Keratinocyte (primary cell): ENCODE results near the gene TUBA1A. TPM values are rescaled to one million over a fixed set of nuclear protein-coding genes. Genes with fewer than 3 reads are reported as not detected.
A peak's percentile ranks its signal among the peaks of the same experiment; 100 is the strongest.

Experiments
- DNase-seq: peaks from one replicate; pipeline ENCODE4 v3.0.0-alpha.2; 2011; ENCODE audit warnings: low read depth, missing footprints, low spot score
- FAIRE-seq: peaks from 2 replicates; lab custom pipeline; 2011; peaks lifted over from hg19 to GRCh38; lab: Jason Lieb, UNC
- H2AFZ ChIP-seq: 2 replicates; pipeline ENCODE4 v1.6.0; 2012; ENCODE audit warnings: low read length, control low read depth, inconsistent platforms; ENCODE audit not compliant: control insufficient read depth
- H3K27ac ChIP-seq: 2 replicates; pipeline ENCODE4 v1.5.1; 2011; ENCODE audit warnings: low read length; ENCODE audit not compliant: control insufficient read depth, insufficient read depth
- H3K27me3 ChIP-seq: 3 replicates; pipeline ENCODE4 v1.6.0; 2011; ENCODE audit warnings: low read length; ENCODE audit not compliant: control insufficient read depth, insufficient read depth; ENCODE audit errors: extremely low read depth
- H3K36me3 ChIP-seq, 2 experiments: 2 replicates in 1 of 2; 3 replicates in 1 of 2; pipeline ENCODE4 v1.5.1; 2011; ENCODE audit warnings: low read length in 2 of 2, mild to moderate bottlenecking in 1 of 2; ENCODE audit not compliant: control insufficient read depth in 2 of 2, insufficient read depth in 2 of 2; ENCODE audit errors: extremely low read depth in 1 of 2
- H3K4me1 ChIP-seq: 3 replicates; pipeline ENCODE4 v1.5.1; 2011; ENCODE audit warnings: low read length; ENCODE audit not compliant: control insufficient read depth, insufficient read depth; ENCODE audit errors: extremely low read depth
- H3K4me2 ChIP-seq: 3 replicates; pipeline ENCODE4 v1.6.0; 2011; ENCODE audit warnings: low read depth, low read length; ENCODE audit not compliant: control insufficient read depth, insufficient read depth; ENCODE audit errors: extremely low read depth
- H3K4me3 ChIP-seq, 3 experiments: fragments of 200-600 bp in 1 of 3; sonication (generic) in 1 of 3; 2 replicates in 2 of 3; 3 replicates in 1 of 3; pipeline ENCODE4 v1.5.1; 2011 to 2016; ENCODE audit warnings: low read length in 3 of 3, mild to moderate bottlenecking in 3 of 3, control low read depth in 2 of 3, inconsistent platforms in 1 of 3, low read depth in 1 of 3, mixed read lengths in 1 of 3, mixed run types in 1 of 3, moderate library complexity in 1 of 3; ENCODE audit not compliant: control insufficient read depth in 2 of 3, insufficient read depth in 2 of 3; ENCODE audit errors: extremely low read depth in 1 of 3
- H3K79me2 ChIP-seq: 2 replicates; pipeline ENCODE4 v1.6.0; 2012; ENCODE audit warnings: low read length; ENCODE audit not compliant: control insufficient read depth, insufficient read depth
- H3K9ac ChIP-seq: 3 replicates; pipeline ENCODE4 v1.6.0; 2011; ENCODE audit warnings: low read length; ENCODE audit not compliant: control insufficient read depth, insufficient read depth; ENCODE audit errors: extremely low read depth
- H3K9me1 ChIP-seq: 3 replicates; pipeline ENCODE4 v1.6.0; 2011; ENCODE audit warnings: low read length; ENCODE audit not compliant: control insufficient read depth, insufficient read depth; ENCODE audit errors: extremely low read depth
- H3K9me3 ChIP-seq: 2 replicates; pipeline ENCODE4 v1.5.1; 2012; ENCODE audit warnings: low read depth, low read length; ENCODE audit not compliant: control insufficient read depth
- H4K20me1 ChIP-seq: 3 replicates; pipeline ENCODE4 v1.6.0; 2011; ENCODE audit warnings: low read length; ENCODE audit not compliant: control insufficient read depth, insufficient read depth; ENCODE audit errors: extremely low read depth
- EZH2 ChIP-seq: IDR thresholded peaks from one replicate; pipeline ENCODE4 v1.6.1; 2012; ENCODE audit warnings: inconsistent platforms, mild to moderate bottlenecking, low read length, moderate library complexity
- dilution Hi-C: fragments of 300-500 bp; cut with MboI; formaldehyde crosslinking; loops from one replicate; pipeline ENCODE4 v1.7.0; 2020; ENCODE audit warnings: low sequenced_read_pairs; ENCODE audit not compliant: extremely low pct_ligation_motif_present
- polyA plus RNA-seq, 5 experiments: library from polyadenylated mRNA; depleted of rRNA in 3 of 5; stranded (reverse) in 3 of 5; stranded (forward) in 1 of 5; unstranded in 1 of 5; fragments of >200 nt; gene quantifications; 1 replicate in 1 of 5; 2 replicates in 3 of 5; 3 replicates in 1 of 5; pipeline versions ENCODE4 v1.2.1 to v1.2.3, GENCODE V29; 2011 to 2012; ENCODE audit warnings: missing spikeins in 2 of 5, low read depth in 1 of 5, low replicate concordance in 1 of 5
- TF ChIP-seq, protein P1 (sequence below), 3 experiments: IDR thresholded peaks in 1 of 3; conservative IDR thresholded peaks in 1 of 3; optimal IDR thresholded peaks in 1 of 3; 2 replicates in 2 of 3; 3 replicates in 1 of 3; pipeline versions ENCODE3 to v1.5.1; 2011; ENCODE audit warnings: low read length in 3 of 3, mild to moderate bottlenecking in 3 of 3, moderate library complexity in 2 of 3, control low read depth in 1 of 3, inconsistent platforms in 1 of 3; ENCODE audit not compliant: insufficient read depth in 2 of 3; ENCODE audit errors: extremely low read depth in 1 of 3

The TUBA1A gene
- polyA plus RNA-seq, 1 donor (not counting 4 experiments of a cell fraction or from before 2014, with no cell fraction given) = 288 TPM

DNA sequence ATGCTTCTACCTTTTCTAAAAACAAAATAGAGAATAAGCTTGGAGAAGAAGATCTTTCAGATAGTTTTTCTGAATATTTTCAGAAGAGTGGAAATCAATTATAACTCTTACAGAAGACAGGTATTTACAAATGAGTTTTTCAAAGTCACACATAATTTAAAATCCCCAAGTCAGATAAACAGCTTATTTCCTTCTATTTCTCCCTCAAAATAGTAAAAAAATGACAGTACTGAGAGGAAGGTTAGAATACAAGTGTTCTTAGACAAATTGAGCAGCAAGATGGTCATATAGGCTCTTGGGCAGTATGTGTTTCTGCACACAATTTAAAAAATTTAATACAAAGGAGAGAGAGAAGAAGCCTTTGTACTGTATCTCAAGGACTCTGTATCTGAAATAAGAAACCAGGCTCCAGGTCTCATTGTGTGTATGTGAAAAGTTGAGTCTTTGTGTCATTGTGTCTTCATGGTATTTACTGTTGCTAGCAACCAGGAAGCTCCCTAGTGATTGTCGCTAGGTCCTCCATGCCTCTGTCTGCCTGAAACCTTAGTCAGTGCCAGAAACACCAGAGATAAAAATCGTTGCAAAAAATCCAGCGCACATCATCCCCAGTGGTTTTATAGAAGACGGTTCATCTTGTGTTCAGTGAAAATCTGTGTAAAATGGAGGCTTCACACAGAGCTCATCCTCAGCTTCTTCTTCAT is 12.9 kb upstream of the TUBA1A start:
- no peaks in the 10 kb centered on the region for H3K79me2 ChIP-seq
- H3K4me3 ChIP-seq = no peak overlapping the region
- peak overlapping the region; percentile 64 for H3K4me2 ChIP-seq
- H3K9ac ChIP-seq = no peak overlapping the region
- H3K27ac ChIP-seq = peak overlapping the region; percentile 38
- DNase-seq = no peak
- H3K27me3 ChIP-seq = no peaks in the 10 kb centered on the region
- H3K36me3 ChIP-seq = no peaks in the 10 kb centered on the region
- dilution Hi-C loops = no loop called here
- FAIRE-seq = peak; percentile 73
- H3K9me3 ChIP-seq = no peaks in the 10 kb centered on the region
- TF ChIP-seq, protein P1, sequence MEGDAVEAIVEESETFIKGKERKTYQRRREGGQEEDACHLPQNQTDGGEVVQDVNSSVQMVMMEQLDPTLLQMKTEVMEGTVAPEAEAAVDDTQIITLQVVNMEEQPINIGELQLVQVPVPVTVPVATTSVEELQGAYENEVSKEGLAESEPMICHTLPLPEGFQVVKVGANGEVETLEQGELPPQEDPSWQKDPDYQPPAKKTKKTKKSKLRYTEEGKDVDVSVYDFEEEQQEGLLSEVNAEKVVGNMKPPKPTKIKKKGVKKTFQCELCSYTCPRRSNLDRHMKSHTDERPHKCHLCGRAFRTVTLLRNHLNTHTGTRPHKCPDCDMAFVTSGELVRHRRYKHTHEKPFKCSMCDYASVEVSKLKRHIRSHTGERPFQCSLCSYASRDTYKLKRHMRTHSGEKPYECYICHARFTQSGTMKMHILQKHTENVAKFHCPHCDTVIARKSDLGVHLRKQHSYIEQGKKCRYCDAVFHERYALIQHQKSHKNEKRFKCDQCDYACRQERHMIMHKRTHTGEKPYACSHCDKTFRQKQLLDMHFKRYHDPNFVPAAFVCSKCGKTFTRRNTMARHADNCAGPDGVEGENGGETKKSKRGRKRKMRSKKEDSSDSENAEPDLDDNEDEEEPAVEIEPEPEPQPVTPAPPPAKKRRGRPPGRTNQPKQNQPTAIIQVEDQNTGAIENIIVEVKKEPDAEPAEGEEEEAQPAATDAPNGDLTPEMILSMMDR (optimal IDR thresholded peaks at IDR 0.05 in 1 of 3, IDR thresholded peaks at IDR 0.05 in 1 of 3, conservative IDR thresholded peaks at IDR 0.05 in 1 of 3; ENCODE audit: extremely low read depth in 1 of 3, insufficient read depth in 2 of 3, low read length in 3 of 3) = no peak
- no peak for TF ChIP-seq EZH2
- H3K4me1 ChIP-seq = peaks cover 24% of the 10 kb centered on the region
- H4K20me1 ChIP-seq = no peaks in the 10 kb centered on the region
- H3K9me1 ChIP-seq = no peaks in the 10 kb centered on the region
- H2AFZ ChIP-seq = peak overlapping the region; percentile 34

DNA sequence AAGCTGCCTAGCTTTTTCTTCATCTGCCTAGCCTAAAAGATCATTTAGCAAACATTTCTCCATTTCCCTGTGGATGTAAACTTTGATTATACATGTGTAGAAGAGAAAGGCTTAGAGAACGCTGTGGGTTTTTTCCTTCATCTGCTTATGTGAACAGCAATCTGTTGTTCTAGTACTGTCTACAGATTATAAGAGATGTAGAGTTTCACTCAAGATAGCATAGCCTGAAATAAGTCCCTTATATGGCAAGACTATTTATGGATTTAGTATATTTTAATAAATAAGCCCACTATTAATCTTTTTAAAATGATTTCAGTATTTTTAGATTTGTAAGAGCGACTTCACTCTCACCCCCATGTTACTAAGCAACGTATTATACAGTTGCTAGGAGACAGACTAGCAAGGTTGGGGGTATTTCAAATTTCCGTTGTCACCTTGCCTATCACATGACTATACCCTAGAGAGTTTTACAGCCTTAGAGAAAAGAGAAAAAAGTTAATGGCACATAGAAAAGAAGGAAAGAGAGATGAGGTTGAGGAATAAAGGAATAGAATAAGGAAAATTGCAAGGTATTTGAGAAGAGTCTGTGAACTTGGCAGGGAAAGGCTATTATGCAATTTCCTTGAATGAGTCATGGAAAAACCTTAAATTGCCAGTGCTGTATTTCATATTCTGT is 12.2 kb upstream of the TUBA1A start:
- FAIRE-seq = peak; percentile 86
- Histone ChIP-seq H4K20me1 (no peaks in the 10 kb centered on the region), H3K4me2 (peak overlapping the region; percentile 64), H3K27me3 (no peaks in the 10 kb centered on the region), H3K36me3 (no peaks in the 10 kb centered on the region), H3K4me3 (no peak overlapping the region), H3K9me1 (no peaks in the 10 kb centered on the region), H3K4me1 (peaks cover 24% of the 10 kb centered on the region), H3K79me2 (no peaks in the 10 kb centered on the region), H3K9me3 (no peaks in the 10 kb centered on the region), H3K27ac (peak overlapping the region; percentile 38), H3K9ac (no peak overlapping the region), H2AFZ (no peak overlapping the region)
- no peak for DNase-seq
- dilution Hi-C loops = no loop called here
- TF ChIP-seq, protein P1 (optimal IDR thresholded peaks at IDR 0.05 in 1 of 3, IDR thresholded peaks at IDR 0.05 in 1 of 3, conservative IDR thresholded peaks at IDR 0.05 in 1 of 3; ENCODE audit: extremely low read depth in 1 of 3, insufficient read depth in 2 of 3, low read length in 3 of 3) = no peak
- no peak for TF ChIP-seq EZH2
